ENCODE measurements around the gene PPM1L.

DNA sequence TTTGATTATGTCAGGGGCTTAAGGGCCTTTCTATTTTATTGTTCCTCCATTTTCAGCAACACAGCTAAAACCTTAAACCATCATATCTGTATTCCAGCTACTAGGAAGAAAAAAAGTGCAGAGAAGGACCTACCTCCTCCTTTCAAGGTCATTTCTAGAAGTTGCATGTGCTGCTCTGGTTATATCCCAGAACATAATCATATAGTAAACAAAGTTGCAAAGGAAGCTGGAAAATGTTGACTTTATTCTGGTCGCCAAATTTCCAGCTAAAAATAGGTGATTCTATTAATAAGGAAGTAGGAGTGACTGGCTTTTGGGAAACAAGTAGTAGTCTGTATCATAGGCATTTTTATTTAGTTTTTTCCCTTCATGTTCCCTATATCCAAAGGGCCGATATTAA is 370.5 kb downstream of the PPM1L start:
- TF ChIP-seq POLR2A (IDR thresholded peaks at IDR 0.05), result no peak
- TF ChIP-seq, protein P1, sequence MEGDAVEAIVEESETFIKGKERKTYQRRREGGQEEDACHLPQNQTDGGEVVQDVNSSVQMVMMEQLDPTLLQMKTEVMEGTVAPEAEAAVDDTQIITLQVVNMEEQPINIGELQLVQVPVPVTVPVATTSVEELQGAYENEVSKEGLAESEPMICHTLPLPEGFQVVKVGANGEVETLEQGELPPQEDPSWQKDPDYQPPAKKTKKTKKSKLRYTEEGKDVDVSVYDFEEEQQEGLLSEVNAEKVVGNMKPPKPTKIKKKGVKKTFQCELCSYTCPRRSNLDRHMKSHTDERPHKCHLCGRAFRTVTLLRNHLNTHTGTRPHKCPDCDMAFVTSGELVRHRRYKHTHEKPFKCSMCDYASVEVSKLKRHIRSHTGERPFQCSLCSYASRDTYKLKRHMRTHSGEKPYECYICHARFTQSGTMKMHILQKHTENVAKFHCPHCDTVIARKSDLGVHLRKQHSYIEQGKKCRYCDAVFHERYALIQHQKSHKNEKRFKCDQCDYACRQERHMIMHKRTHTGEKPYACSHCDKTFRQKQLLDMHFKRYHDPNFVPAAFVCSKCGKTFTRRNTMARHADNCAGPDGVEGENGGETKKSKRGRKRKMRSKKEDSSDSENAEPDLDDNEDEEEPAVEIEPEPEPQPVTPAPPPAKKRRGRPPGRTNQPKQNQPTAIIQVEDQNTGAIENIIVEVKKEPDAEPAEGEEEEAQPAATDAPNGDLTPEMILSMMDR (IDR thresholded peaks at IDR 0.05), result no peak
